HG03064 (cell line): ENCODE data around the gene ASB6.

Experiments used
- ATAC-seq: cut with Tn5 transposase; IDR thresholded peaks from one replicate; pipeline ENCODE4 v1.9.1; 2021; ENCODE audit warnings: low read depth; ENCODE audit not compliant: unreplicated experiment

The ASB6 gene

GRCh38 chr9:129610473-129611306, 31.3 kb downstream of the ASB6 start:
- ATAC-seq, result no peak

- no peak for ATAC-seq
These were observed 31.8 kb downstream of the ASB6 start for GRCh38 chr9:129610213-129610472.

- no peak for ATAC-seq
These were observed 32.3 kb downstream of the ASB6 start for GRCh38 chr9:129609486-129610212.

- ATAC-seq, result no peak
These were observed 33.1 kb downstream of the ASB6 start for GRCh38 chr9:129608561-129609481.

- no peak for ATAC-seq
These were observed 34.9 kb downstream of the ASB6 start for GRCh38 chr9:129607027-129607387.

GRCh38 chr9:129606161-129607026, 35.6 kb downstream of the ASB6 start:
- no peak for ATAC-seq

- ATAC-seq, result no peak
These were observed 37.2 kb downstream of the ASB6 start for GRCh38 chr9:129604766-129605163.

- no peak for ATAC-seq
These were observed 37.7 kb downstream of the ASB6 start for GRCh38 chr9:129604056-129604765.

- ATAC-seq, result no peak
These were observed 39.1 kb downstream of the ASB6 start for GRCh38 chr9:129602598-129603415.

- no peak for ATAC-seq
These were observed 40.8 kb downstream of the ASB6 start for GRCh38 chr9:129601082-129601674.

GRCh38 chr9:129598089-129598596, 43.8 kb downstream of the ASB6 start:
- ATAC-seq, result no peak

GRCh38 chr9:129597355-129598088, 44.4 kb downstream of the ASB6 start:
- no peak for ATAC-seq

GRCh38 chr9:129596541-129597331, 45.2 kb downstream of the ASB6 start:
- no peak for ATAC-seq

- no peak for ATAC-seq
These were observed 45.9 kb downstream of the ASB6 start for GRCh38 chr9:129595903-129596540.

GRCh38 chr9:129595311-129595741, 46.6 kb downstream of the ASB6 start:
- no peak for ATAC-seq

GRCh38 chr9:129594632-129595031, 47.3 kb downstream of the ASB6 start:
- no peak for ATAC-seq
